RWPE2 (cell line): ENCODE data around the gene FYCO1.

Source experiments
- ATAC-seq: fragments of 200-7000 bp; cut with Tn5 transposase; 3 replicates; pipeline ENCODE4 v1.9.1; 2021; ENCODE audit warnings: low read depth
- DNase-seq: peaks from one replicate; pipeline ENCODE4 v3.0.0-alpha.2; 2020; ENCODE audit warnings: low spot score
- H3K27ac ChIP-seq: fragments of 450-650 bp; 2 replicates; pipeline ENCODE4 v1.5.1; 2017; ENCODE audit warnings: mild to moderate bottlenecking; ENCODE audit not compliant: poor library complexity, severe bottlenecking
- H3K27me3 ChIP-seq: fragments of 250-450 bp; sonication (Bioruptor Pico); 2 replicates; pipeline ENCODE4 v1.5.1; 2021; ENCODE audit warnings: mild to moderate bottlenecking, moderate library complexity; ENCODE audit not compliant: insufficient read depth, poor library complexity, severe bottlenecking
- H3K36me3 ChIP-seq: fragments of 250-450 bp; sonication (Bioruptor Pico); 2 replicates; pipeline ENCODE4 v1.5.1; 2020; ENCODE audit warnings: low read depth, mild to moderate bottlenecking, moderate library complexity
- H3K4me1 ChIP-seq: fragments of 250-450 bp; sonication (Bioruptor Pico); 2 replicates; pipeline ENCODE4 v1.5.1; 2021; ENCODE audit warnings: mild to moderate bottlenecking, moderate library complexity; ENCODE audit not compliant: insufficient read depth, poor library complexity, severe bottlenecking
- H3K4me3 ChIP-seq: fragments of 250-450 bp; sonication (Bioruptor Pico); 2 replicates; pipeline ENCODE4 v1.5.1; 2021; ENCODE audit warnings: mild to moderate bottlenecking, moderate library complexity; ENCODE audit not compliant: severe bottlenecking
- H3K9me3 ChIP-seq: fragments of 250-450 bp; sonication (Bioruptor Pico); 2 replicates; pipeline ENCODE4 v1.5.1; 2021; ENCODE audit warnings: mild to moderate bottlenecking, moderate library complexity; ENCODE audit not compliant: severe bottlenecking
- TF ChIP-seq, protein P1 (sequence below): fragments of 450-650 bp; IDR thresholded peaks from one replicate; pipeline ENCODE4 v1.5.1; 2017; ENCODE audit warnings: mild to moderate bottlenecking, moderate library complexity; ENCODE audit not compliant: poor library complexity, severe bottlenecking

The FYCO1 gene

GRCh38 chr3:45890405-45890804 is 105.2 kb downstream of the FYCO1 start:
- H3K27ac ChIP-seq = no peak overlapping the region
- TF ChIP-seq, protein P1, sequence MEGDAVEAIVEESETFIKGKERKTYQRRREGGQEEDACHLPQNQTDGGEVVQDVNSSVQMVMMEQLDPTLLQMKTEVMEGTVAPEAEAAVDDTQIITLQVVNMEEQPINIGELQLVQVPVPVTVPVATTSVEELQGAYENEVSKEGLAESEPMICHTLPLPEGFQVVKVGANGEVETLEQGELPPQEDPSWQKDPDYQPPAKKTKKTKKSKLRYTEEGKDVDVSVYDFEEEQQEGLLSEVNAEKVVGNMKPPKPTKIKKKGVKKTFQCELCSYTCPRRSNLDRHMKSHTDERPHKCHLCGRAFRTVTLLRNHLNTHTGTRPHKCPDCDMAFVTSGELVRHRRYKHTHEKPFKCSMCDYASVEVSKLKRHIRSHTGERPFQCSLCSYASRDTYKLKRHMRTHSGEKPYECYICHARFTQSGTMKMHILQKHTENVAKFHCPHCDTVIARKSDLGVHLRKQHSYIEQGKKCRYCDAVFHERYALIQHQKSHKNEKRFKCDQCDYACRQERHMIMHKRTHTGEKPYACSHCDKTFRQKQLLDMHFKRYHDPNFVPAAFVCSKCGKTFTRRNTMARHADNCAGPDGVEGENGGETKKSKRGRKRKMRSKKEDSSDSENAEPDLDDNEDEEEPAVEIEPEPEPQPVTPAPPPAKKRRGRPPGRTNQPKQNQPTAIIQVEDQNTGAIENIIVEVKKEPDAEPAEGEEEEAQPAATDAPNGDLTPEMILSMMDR = no peak

GRCh38 chr3:45889337-45889736 is 106.3 kb downstream of the FYCO1 start:
- no peak for DNase-seq
- H3K4me3 ChIP-seq = no peak overlapping the region
- H3K27me3 ChIP-seq = no peaks in the 10 kb centered on the region
- no peaks in the 10 kb centered on the region for H3K36me3 ChIP-seq
- no peak for ATAC-seq
- no peaks in the 10 kb centered on the region for H3K4me1 ChIP-seq
- no peaks in the 10 kb centered on the region for H3K9me3 ChIP-seq
- TF ChIP-seq, protein P1 = no peak
- H3K27ac ChIP-seq = no peak overlapping the region

More at GRCh38 chr3:45890405-45890804, 105.2 kb downstream of the FYCO1 start:
- no peaks in the 10 kb centered on the region for H3K9me3 ChIP-seq
- H3K4me1 ChIP-seq = peaks cover 5% of the 10 kb centered on the region
- DNase-seq = no peak
- H3K4me3 ChIP-seq = no peak overlapping the region
- H3K36me3 ChIP-seq = no peaks in the 10 kb centered on the region
- no peaks in the 10 kb centered on the region for H3K27me3 ChIP-seq
- no peak for ATAC-seq

- Histone ChIP-seq H3K36me3 (no peaks in the 10 kb centered on the region), H3K4me1 (no peaks in the 10 kb centered on the region), H3K9me3 (no peaks in the 10 kb centered on the region), H3K4me3 (no peak overlapping the region), H3K27ac (no peak overlapping the region), H3K27me3 (no peaks in the 10 kb centered on the region)
- ATAC-seq (no peak), DNase-seq (no peak)
- TF ChIP-seq, protein P1 = no peak
These were observed 107.7 kb downstream of the FYCO1 start for GRCh38 chr3:45887759-45888511.

DNA sequence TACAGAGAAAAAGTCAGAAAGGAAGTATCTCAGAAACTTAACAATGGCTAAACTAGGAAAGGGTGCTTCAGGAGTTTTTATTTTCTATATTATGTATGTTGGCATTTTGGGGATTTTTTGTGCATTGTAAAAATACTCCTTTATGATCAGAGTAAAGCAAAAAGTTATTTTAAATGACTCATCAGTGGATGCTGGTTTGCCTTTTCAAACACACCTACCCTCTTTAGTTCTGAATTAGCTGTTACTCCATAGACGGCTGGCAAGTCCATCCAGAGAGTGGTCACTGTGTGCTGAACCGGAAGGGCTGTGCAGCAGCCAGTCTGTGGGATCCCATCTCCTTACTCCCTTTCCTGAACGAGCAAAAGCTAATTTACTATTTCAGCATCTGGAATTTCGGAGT is 108.3 kb downstream of the FYCO1 start:
- H3K9me3 ChIP-seq = no peaks in the 10 kb centered on the region
- no peaks in the 10 kb centered on the region for H3K27me3 ChIP-seq
- no peaks in the 10 kb centered on the region for H3K4me1 ChIP-seq
- TF ChIP-seq, protein P1 = no peak
- ATAC-seq = no peak
- no peak for DNase-seq
- H3K27ac ChIP-seq = no peak overlapping the region
- no peaks in the 10 kb centered on the region for H3K36me3 ChIP-seq
- no peak overlapping the region for H3K4me3 ChIP-seq
